Right ventricle myocardium superior (tissue), 1 donor: Measurements from ENCODE around the gene DNPH1. TPM values are rescaled to one million over a fixed set of nuclear protein-coding genes. Genes with fewer than 3 reads are reported as not detected.

ENCODE experiments used
- ATAC-seq: fragments of 200-7000 bp; cut with Tn5 transposase; one replicate; pipeline ENCODE4 v1.9.1; 2020; ENCODE audit warnings: mild to moderate bottlenecking; ENCODE audit not compliant: poor library complexity
- DNase-seq: peaks from one replicate; pipeline ENCODE4 v3.0.0-alpha.2; 2020
- intact Hi-C: fragments of 100-400 bp; cut with DNase I; formaldehyde crosslinking; loops from one replicate; pipeline ENCODE4 v1.11.2; 2022
- total RNA-seq: library from RNA; stranded (reverse); fragmentation: NEBNext Ultra II Directional; extraction: Animal tissue kit (Norgen Biotek cat#: 25700); gene quantifications from one replicate; pipeline ENCODE4 v1.2.1, GENCODE V29; 2021
- donor health status: DM: no; HTN: yes; CAD: no; lungs with severe emphysema.

The DNPH1 gene
- total RNA-seq, 1 donor from 2014 or later, result 31.5 TPM

DNA sequence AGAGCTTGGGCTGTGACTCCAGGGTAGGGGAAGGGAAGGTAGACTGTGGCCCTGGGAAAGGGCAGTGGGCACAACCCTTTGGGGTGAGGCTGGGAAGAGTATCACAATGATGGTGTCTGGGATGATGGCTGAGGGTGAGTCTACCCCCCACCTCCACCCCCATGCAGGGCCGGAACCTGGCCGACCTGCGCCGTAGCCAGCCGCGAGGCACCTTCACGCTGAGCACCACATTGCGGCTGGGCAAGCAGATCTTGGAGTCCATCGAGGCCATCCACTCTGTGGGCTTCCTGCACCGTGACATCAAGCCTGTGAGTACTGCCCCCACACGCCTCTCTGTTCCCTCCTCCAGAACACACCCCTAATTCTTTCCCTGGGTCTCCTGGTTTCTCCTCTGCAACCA is 24.1 kb upstream of the DNPH1 start:
- ATAC-seq (no peak), DNase-seq (no peak)
- intact Hi-C loops, result no loop called here

DNA sequence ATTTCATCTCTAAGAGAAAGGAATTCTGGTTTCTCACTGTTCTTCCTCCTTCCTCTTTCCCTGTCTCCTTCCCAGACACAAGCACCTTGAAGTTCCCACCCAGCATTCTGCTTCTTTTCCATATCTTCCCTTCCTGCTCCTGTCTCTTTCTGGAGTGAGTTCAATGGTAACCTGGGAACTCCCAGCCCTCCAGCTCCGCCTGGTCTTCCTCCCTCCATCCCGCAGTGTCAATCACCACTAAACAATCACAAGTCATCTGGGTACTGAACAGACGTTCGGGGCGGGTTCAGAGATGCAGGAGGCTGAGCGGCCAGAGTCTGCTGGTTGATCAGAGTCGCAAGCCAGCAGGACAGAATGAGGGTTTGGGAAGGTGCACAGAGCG is 21.7 kb upstream of the DNPH1 start:
- ATAC-seq (no peak), DNase-seq (no peak)
- intact Hi-C loops, result no loop called here

DNA sequence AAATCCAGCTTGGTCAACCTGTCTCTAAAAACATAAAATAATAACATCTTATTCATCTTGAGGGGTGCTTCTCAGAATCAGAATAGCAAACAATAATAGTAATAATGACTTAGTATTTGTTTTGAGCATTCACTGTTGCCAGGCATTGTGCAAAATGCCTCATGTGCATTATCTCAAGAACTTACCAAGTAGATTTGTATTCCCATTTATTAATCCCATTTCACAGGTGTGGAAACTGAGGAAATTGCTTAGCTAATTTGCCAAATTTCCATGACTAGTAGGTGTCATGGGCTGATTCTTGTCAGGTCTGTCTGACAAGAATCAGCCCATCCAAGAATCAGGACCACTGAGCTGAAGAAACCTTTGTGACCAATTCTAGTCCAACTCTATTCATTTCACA is 19.5 kb upstream of the DNPH1 start:
- intact Hi-C loops, result no loop called here
- DNase-seq (no peak), ATAC-seq (no peak)

DNA sequence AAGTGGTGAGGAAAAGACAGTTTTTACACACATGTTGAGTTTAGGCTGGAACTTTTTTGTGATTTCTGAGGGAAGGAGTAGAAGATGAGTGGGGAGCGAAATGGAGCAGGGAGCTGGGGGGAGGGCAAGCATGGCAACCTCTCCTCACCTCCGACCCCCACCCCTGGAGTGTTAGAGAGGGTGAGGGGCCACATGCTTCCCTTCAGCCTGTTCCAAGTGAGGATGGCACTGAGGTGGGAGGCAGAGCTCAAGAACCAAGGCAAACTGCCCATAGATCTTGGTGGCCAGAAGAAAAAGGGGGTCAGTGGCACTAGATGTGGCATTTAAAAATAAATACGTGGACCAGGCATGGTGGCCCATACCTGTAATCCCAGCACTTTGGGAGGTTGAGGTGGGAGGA is 18.8 kb upstream of the DNPH1 start:
- DNase-seq (no peak), ATAC-seq (no peak)
- intact Hi-C loops, result no loop called here

DNA sequence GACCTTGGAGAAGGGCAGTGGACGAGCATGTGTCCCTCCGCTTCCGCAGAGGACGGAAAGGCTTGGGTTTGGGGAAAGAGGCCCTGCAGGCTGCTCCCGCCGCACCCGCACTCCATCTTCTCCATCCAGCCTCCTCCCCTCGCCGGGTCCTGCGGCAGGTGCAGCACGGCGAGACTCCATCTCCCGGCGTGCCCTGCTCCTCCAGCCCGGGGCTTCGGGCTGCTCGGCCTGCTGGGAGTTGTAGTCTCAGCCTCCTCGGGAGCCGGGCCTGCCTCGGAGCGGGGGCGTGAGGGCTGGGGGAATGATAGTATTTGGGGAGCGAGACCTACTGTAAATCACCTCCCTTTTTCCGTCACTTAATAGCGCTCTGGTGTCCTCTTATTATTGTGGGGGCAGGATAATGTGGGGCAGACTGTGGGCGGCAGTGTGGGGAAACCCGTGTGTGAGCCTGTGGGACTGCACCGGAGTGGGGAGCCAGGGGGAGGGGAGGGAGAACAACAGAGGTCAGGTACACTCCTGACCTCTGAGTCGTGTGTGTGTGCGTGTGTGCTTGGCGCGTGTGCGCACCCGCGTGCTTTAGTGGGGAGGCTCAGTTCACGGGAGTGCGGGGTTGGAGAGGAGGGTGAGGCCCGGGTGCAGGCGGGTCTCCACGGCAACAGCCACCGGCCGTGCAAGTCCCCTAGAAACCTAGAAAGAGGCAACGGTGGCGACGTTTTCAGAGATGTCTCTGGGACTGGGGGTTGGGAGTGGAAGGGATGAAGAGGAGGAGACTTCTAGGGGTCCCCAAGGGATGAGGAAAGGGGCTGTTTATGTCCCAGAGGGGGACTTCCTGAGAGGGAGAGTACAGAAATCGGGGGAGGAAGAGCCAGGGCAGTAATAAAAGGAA is 18.1 kb upstream of the DNPH1 start:
- intact Hi-C loops, result no loop called here
- DNase-seq, result peak; percentile 87

DNA sequence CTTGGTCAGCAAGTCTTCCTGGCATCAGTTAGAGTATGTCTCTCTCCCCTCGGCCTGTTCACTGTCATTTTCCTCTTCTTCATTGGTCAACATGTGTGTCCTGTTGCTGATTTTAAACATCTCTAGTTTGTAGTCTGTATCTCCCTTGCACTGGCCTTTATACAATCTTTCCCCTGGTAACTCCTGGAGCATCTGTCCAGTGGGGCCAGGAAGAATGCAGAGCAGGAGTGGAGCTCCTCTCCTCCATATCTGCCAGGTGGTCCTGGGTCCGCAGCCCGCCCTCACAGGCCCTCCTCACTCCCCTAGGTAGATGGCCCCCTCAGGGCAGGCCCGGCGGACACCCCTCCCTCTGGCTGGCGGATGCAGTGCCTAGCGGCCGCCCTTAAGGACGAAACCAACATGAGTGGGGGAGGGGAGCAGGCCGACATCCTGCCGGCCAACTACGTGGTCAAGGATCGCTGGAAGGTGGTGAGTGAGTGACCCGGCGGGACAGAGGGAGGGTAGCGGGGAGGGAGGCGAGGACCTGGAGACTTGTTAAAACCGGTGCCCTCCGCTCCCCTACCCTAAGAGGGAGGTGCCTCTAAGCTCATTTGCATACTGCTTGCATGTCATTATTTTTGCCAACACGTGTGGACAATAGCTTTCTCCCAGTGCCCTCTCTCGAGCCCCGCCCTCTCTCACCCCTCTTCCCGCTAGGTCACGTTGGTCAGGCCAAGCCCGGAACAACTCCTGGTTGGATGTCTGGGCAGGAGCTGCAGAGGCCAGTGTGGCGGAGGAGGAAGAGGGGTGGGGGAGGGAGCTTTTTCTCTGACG is 17.2 kb upstream of the DNPH1 start:
- DNase-seq, result peak; percentile 71

More for the DNA sequence above, 18.1 kb upstream of the DNPH1 start:
- ATAC-seq, result peak; percentile 98

DNA sequence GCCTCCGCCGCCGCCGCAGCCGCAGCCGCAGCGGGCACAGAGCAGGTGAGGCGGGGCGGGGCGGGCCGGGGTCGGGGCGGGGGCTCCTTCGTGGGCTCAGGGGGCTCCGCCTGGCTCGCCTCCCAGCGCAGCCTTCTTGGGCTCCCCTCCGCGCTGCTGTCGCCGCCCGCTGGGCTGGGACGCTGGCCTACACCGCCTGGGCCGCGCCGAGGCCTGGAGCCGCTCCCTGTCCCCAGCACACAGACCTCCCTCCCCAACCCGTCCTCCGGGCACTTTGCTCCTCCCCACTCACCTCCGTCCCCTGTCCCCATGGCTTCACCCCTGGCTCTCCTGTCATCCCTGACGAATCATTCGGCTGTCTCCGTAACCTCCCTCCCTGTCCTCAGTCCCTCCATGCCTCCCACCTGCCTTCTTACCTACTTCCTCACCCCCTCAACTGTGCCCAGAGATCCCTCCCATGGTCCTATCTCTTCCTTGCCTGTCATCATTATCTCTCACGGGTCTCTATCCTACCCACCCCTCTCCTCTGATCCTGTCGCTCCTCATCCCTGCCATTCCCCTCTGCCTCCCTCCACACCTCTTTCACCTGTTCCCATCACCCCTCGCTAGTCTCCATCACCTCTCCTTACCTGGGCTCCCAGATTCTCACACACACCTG is 14.5 kb upstream of the DNPH1 start:
- ATAC-seq (no peak), DNase-seq (no peak)
- intact Hi-C loops, result no loop called here

More for the DNA sequence above, 17.2 kb upstream of the DNPH1 start:
- intact Hi-C loops, result no loop called here
- peak; percentile 79 for ATAC-seq

DNA sequence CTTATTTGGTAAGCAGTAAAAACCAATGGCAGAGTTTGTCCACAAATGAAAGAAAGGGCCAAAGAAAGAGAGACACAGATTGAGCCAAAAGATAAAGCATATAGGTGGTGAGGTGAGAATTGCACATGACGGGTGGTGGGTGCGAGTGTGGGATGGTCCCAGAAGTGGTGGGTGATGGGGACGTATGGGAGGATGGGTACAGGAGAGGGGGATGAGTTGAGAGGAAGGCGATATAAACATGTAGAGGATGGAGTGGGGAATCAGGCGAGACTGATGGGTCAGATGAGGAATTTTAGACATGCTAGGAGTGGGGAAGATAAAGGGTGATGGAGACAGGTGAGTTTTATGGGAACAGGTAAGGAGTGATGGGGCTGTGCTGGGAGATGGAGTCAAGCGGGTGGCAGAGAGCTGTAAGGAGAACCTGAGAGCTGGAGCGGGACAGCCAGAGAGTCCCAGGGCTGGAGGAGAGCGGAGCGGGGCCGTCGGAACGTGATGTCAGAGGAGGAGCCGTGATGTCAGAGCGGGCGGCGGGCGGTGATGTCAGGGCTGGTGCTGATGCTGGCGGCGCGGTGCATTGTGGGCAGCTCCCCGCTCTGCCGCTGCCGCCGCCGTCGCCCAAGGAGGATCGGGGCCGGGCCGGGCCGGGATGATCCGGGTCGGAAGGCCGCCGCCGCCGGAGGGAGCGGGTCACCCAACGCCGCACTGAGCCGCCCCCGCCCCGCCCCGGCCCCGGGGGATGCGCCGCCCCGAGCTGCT is 13.8 kb upstream of the DNPH1 start, which contains the start of gene TTBK1:
Gene TTBK1, plus strand, starts transcription at position 574 of the 756 bp plus-strand sequence. CDS start 3,180 bp downstream, outside the sequence.
- DNase-seq, result no peak

DNA sequence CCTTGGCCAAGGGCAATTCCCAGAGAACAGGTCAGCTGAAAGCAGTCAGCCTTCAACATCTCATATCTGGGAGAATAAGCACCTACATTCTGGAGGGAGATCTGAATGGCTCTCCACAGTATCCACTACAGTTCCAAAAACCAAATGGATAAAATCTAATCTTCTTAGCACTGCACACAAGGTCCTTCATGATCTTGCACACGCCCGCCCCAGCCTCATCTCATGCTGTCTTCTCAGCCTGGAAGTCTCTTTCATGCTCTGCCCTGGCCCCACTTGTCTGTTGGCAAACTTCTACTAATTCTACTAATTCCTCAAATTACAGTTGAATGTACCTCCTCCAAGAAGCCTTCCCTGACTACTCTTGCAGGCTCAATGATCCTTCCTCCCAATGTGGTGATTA is 12.2 kb upstream of the DNPH1 start:
- intact Hi-C loops, result no loop called here

More for the DNA sequence above, 13.8 kb upstream of the DNPH1 start, which contains the start of gene TTBK1:
- intact Hi-C loops, result no loop called here
- ATAC-seq, result no peak

DNA sequence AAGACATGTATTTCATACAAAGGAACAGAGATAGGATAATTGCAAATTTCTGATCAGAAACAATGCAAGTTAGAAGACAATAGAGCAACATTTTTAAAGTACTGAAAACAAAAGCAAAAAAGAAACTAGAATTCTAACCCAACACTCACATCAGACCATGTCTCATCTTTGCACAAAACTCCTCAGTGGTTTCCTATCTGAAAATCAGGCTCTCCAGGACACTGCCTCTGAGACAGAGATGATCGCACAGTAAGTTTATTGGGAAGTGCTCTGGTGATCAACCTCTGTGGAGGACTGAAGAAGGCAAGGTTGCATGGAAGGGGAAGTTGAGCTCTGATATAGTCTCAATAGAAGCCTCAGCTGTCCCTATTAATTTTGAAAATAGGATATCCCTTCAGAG is 11.7 kb upstream of the DNPH1 start:
- ATAC-seq, result no peak
- DNase-seq, result no peak
- intact Hi-C loops, result no loop called here

More for the DNA sequence above, 12.2 kb upstream of the DNPH1 start:
- no peak for ATAC-seq
- DNase-seq, result no peak

DNA sequence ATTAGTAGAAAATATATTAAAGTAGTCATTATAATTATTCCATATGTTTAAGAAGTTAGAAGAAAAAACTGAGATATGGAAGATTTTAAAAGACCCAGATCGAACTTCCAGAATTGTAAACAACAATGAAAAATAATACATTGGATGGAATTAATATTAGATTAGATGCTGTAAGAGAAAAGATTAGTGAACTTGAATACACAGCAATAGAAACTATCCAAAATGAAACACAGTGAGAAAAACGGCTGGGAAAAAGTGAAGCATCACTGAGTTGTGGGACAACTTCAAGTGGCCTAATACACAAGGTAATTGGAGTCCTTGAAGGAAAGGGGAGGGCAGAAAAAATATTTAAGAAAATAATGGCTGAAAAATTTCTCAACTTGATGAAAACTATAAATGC is 9.8 kb upstream of the DNPH1 start:
- intact Hi-C loops, result no loop called here
- ATAC-seq, result no peak
- no peak for DNase-seq

DNA sequence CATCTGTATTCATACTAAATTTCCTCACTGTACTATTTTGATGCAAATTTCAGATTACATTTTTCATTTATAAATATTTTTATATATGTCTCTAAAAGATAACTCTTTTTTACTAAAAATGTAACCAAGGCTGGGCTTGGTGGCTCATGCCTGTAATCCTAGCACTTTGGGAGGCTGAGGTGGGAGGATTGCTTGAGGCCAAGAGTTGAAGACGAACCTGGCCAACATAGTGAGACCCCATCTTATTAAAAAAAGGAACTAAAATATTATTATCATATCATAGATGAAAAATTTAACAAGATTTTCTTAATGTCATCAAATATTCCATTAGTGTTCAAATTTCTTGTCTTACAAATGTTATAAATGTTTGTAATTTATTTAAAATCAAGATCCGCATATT is 6.6 kb upstream of the DNPH1 start:
- DNase-seq (no peak), ATAC-seq (no peak)
- intact Hi-C loops, result no loop called here

DNA sequence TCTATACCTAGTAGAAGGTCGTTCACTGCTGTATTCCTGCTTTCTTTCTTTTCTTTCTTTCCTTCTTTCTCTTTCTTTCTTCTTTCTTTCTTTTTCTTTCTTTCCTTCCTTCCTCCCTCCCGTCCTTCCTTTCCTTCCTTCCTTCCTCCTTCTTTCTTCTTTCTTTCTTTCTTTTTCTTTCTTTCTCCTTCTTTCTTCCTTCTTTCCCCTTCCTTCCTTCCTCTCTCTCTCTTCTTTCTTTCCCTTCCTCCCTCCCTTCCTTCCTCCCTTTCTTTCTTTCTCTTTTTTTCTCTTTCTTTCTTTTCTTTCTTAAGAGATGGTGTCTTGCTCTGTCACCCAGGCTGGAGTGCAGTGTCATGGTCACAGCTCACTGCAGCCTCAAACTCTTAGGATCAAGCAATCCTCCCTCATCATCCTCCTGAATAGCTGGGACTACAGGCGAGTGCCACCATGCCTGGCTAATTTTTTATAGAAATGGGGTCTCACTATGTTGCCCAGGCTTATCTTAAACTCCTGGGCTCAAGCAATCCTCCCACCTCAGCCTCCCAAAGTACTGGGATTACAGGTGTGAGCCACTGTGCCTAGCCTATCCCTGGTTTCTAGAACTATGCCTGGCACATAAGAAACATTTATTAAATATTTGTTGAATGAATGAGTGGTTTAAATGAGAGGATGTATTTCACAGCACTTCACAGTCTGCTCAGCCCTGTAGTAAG is 2.6 kb upstream of the DNPH1 start:
- ATAC-seq, result no peak

DNA sequence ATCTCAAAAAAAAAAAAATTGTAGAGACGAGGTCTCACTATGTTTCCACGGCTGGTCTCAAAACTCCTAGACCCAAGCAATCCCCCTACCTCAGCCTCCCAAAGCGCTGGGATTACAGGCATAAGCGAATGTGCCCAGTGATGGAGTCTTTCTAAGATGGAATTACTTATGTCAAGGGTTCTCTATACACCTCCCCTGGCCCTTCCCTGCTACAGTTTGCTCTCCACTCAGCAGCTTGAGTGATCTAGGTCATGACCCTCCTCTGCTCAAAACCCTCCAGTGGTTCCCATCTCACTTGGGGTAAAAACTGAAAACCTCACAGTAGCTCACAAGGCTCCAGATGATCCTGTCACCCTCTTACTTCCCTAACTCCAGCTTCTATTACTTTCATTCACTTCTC is 1.8 kb upstream of the DNPH1 start:
- DNase-seq (no peak), ATAC-seq (no peak)
- intact Hi-C loops, result no loop called here

More for the DNA sequence above, 2.6 kb upstream of the DNPH1 start:
- intact Hi-C loops, result no loop called here
- DNase-seq, result no peak

DNA sequence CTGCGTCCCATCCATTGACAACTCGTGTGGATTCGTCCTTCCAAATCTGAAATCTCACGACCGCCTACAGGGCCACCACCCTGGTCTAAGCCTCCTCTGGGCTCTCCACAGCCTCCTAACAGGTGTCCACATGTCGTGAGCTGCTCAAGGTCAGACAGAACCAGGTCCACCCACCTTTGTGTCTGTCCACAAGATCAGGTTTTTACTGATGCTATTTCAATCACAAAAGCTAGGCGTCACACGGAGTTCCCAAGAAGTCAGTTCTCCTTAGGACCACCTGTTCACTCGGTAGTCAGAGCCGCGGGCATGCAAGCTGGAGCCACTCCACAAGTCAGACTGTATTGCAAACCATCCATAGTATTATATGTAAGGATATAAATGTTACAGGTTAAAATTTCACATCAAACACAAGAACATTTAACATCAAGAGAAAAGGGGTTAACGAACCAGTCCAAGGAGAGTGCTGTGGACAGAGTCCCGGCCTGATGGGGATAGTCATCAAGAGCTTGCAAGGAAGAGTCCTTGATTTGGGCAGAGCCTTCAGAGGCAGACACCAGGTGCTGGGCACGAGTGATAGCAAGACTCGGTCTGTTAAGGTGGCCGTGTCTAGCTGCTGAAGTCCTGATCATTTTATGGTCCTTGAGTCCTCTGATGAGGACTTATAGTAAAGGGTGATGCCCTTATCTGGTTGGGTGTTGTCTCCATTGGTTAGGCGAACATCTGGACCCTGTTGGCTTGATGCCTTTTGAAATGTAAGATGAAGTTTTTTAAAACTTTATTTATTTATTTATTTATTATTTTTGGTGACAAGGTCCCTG is 731 bp upstream of the DNPH1 start:
- intact Hi-C loops, result no loop called here
- DNase-seq (no peak), ATAC-seq (no peak)

DNA sequence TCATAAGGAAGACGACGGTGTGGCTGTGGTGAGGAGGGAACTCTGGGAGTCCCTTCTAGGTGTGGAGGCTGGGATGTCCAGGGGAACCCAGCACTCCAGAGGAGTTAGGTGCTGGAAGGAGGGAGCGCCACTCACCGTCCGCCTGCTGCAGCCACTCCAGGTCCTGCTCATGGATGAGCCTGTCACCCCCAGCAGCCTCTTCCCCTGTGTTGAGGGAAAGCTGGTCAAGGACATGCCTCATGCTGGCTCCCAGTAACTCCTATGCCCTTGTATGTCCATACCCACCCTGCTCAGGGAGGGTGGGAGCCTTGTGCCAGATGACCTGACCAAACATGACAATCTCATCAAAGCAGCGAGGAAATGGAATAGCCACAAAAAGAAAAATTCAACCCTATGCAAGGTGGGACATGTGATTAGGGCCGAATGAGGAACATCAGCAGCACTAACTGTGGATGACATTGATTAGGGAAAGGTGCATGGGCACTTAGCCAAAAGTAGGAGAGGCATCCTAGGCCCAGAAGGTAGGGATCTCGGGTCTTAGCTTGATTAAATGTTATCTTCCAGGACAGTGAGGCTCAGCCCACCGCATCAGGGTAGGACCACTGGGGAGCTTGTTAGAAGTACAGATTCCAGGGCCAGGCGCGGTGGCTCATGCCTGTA is 3.0 kb downstream of the DNPH1 start:
- intact Hi-C loops, result no loop called here
- ATAC-seq (no peak), DNase-seq (no peak)

DNA sequence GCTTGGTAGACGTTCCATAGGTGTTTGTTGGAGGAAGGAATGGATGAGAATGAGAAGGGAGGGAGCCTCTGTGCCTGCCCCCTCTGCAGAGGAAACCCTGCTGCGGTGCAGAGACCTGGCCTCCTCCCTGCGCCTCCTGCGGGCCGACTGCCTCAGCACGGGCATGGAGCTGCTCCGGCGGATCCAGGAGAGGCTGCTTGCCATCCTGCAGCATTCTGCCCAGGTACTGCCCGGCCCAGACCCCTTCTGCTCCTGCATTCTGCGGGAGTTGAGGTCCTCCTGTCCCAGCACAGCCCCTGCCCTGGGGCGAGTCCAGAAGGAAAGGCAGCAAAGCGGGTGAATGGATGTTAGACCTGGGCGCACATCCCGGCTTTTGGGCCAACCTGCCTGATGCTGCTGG is 6.1 kb downstream of the DNPH1 start:
- DNase-seq, result no peak
- ATAC-seq, result no peak
- intact Hi-C loops, result no loop called here
